ENCODE measurements around the gene PLS3. TPM values are rescaled to one million over a fixed set of nuclear protein-coding genes. Genes with fewer than 3 reads are reported as not detected.

Gene PLS3
- total and polyA plus RNA-seq, 4 donors = 63.1 to 221 (median 116) TPM

GRCh38 chrX:115573185-115573584 lies 12.2 kb downstream of the PLS3 start:
- Histone ChIP-seq H3K9me3 (ENCODE audit: control insufficient read depth in 4 of 4, insufficient read depth in 3 of 4, low read length in 3 of 4) (no peaks in the 10 kb centered on the region), H3K4me1 (ENCODE audit: control insufficient read depth in 5 of 5, insufficient read depth in 5 of 5, low read length in 5 of 5) (peaks cover 0 to 2% (median 0%) of the 10 kb centered on the region in 5 donors), H3K27ac (ENCODE audit: low read depth in 1 of 2, low read length in 1 of 2) (no peak overlapping the region), H3K36me3 (ENCODE audit: control insufficient read depth in 4 of 4, insufficient read depth in 4 of 4, low read length in 4 of 4) (peaks cover 0 to 4% (median 0%) of the 10 kb centered on the region in 4 donors), H3K4me3 (no peak overlapping the region), H3K27me3 (ENCODE audit: control insufficient read depth in 3 of 3, insufficient read depth in 3 of 3, low read length in 2 of 3) (peaks cover 0 to 33% (median 8%) of the 10 kb centered on the region in 3 donors), H3K9ac (ENCODE audit: insufficient read depth in 1 of 2, low read length in 2 of 2) (no peak overlapping the region)
- DNase-seq (no peak), ATAC-seq (ENCODE audit: insufficient read depth, low FRiP score) (no peak)
- 73 to 93% methylated on average over 2 of the region's 2 CpGs for WGBS, 2 donors
- TF ChIP-seq CTCF (IDR thresholded peaks at IDR 0.05; ENCODE audit: control extremely low read depth, extremely low read depth) = no peak

GRCh38 chrX:115576676-115577075 lies 15.7 kb downstream of the PLS3 start:
- 73 to 89% methylated on average over 5 of the region's 5 CpGs for WGBS, 2 donors
- TF ChIP-seq CTCF (IDR thresholded peaks at IDR 0.05; ENCODE audit: control extremely low read depth, extremely low read depth) = no peak
- Histone ChIP-seq H3K36me3 (ENCODE audit: control insufficient read depth in 4 of 4, insufficient read depth in 4 of 4, low read length in 4 of 4) (peaks cover 0 to 4% (median 0%) of the 10 kb centered on the region in 4 donors), H3K4me1 (ENCODE audit: control insufficient read depth in 5 of 5, insufficient read depth in 5 of 5, low read length in 5 of 5) (peaks cover 0 to 2% (median 0%) of the 10 kb centered on the region in 5 donors), H3K9ac (ENCODE audit: insufficient read depth in 1 of 2, low read length in 2 of 2) (no peak overlapping the region), H3K4me3 (no peak overlapping the region), H3K9me3 (ENCODE audit: control insufficient read depth in 4 of 4, insufficient read depth in 3 of 4, low read length in 3 of 4) (no peaks in the 10 kb centered on the region), H3K27ac (ENCODE audit: low read depth in 1 of 2, low read length in 1 of 2) (no peak overlapping the region), H3K27me3 (ENCODE audit: control insufficient read depth in 3 of 3, insufficient read depth in 3 of 3, low read length in 2 of 3) (peaks cover 0 to 28% (median 24%) of the 10 kb centered on the region in 3 donors)
- ATAC-seq (ENCODE audit: insufficient read depth, low FRiP score) = no peak
- DNase-seq = no peak

GRCh38 chrX:115579327-115579726 lies 18.4 kb downstream of the PLS3 start:
- ATAC-seq (ENCODE audit: insufficient read depth, low FRiP score) = no peak
- H3K27ac ChIP-seq (ENCODE audit: low read depth in 1 of 2, low read length in 1 of 2) = no peak overlapping the region
- 84 to 95% methylated on average over 2 of the region's 2 CpGs for WGBS, 2 donors
- DNase-seq = no peak
- no peaks in the 10 kb centered on the region for H3K9me3 ChIP-seq (ENCODE audit: control insufficient read depth in 4 of 4, insufficient read depth in 3 of 4, low read length in 3 of 4)
- H3K4me3 ChIP-seq = no peak overlapping the region
- peaks cover 0 to 33% (median 29%) of the 10 kb centered on the region in 3 donors for H3K27me3 ChIP-seq (ENCODE audit: control insufficient read depth in 3 of 3, insufficient read depth in 3 of 3, low read length in 2 of 3)
- peaks cover 1 to 9% (median 6%) of the 10 kb centered on the region in 5 donors for H3K4me1 ChIP-seq (ENCODE audit: control insufficient read depth in 5 of 5, insufficient read depth in 5 of 5, low read length in 5 of 5)
- no peak for TF ChIP-seq CTCF (IDR thresholded peaks at IDR 0.05; ENCODE audit: control extremely low read depth, extremely low read depth)
- no peak overlapping the region for H3K9ac ChIP-seq (ENCODE audit: insufficient read depth in 1 of 2, low read length in 2 of 2)
- H3K36me3 ChIP-seq (ENCODE audit: control insufficient read depth in 4 of 4, insufficient read depth in 4 of 4, low read length in 4 of 4) = peaks cover 0 to 4% (median 0%) of the 10 kb centered on the region in 4 donors

- 73 to 88% methylated on average over 8 of the region's 8 CpGs for WGBS, 2 donors
Measured at GRCh38 chrX:115579786-115580294, 18.9 kb downstream of the PLS3 start.

More at GRCh38 chrX:115579786-115580294, 18.9 kb downstream of the PLS3 start:
- no peak for TF ChIP-seq CTCF (IDR thresholded peaks at IDR 0.05; ENCODE audit: control extremely low read depth, extremely low read depth)
- no peaks in the 10 kb centered on the region for H3K9me3 ChIP-seq (ENCODE audit: control insufficient read depth in 4 of 4, insufficient read depth in 3 of 4, low read length in 3 of 4)
- peaks cover 0 to 4% (median 0%) of the 10 kb centered on the region in 4 donors for H3K36me3 ChIP-seq (ENCODE audit: control insufficient read depth in 4 of 4, insufficient read depth in 4 of 4, low read length in 4 of 4)
- peaks cover 0 to 37% (median 34%) of the 10 kb centered on the region in 3 donors for H3K27me3 ChIP-seq (ENCODE audit: control insufficient read depth in 3 of 3, insufficient read depth in 3 of 3, low read length in 2 of 3)
- peaks cover 1 to 9% (median 6%) of the 10 kb centered on the region in 5 donors for H3K4me1 ChIP-seq (ENCODE audit: control insufficient read depth in 5 of 5, insufficient read depth in 5 of 5, low read length in 5 of 5)
- DNase-seq = no peak
- ATAC-seq (ENCODE audit: insufficient read depth, low FRiP score) = no peak
- no peak overlapping the region for H3K9ac ChIP-seq (ENCODE audit: insufficient read depth in 1 of 2, low read length in 2 of 2)
- H3K4me3 ChIP-seq = no peak overlapping the region
- no peak overlapping the region for H3K27ac ChIP-seq (ENCODE audit: low read depth in 1 of 2, low read length in 1 of 2)
